Measurements from ENCODE around the gene MAGEB6B. TPM values are rescaled to one million over a fixed set of nuclear protein-coding genes. Genes with fewer than 3 reads are reported as not detected.
"Not testable (repeated sequence)": the region's sequence is repeated elsewhere in the genome, so short reads cannot be mapped to it uniquely, and the experiment has no call there.

MAGEB6B gene, protein sequence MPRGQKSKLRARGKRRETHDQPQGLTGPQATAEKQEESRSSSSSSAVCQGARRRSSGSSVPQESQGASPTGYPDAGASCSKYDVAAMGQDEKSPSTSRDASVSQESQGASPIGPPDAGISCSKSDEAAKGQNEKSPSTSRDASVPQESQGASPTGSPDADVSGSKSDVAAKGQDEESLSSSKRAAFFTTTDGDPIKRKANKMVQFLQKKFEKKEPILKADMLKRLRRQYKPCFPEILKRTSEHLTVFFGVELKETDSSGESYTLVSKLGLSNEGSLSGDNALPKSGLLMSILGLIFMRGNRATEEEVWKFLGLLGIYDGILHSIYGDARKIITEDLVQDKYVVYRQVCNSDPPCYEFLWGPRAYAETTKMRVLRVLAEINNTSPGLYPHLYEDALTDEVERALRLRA
- total RNA-seq = not detected

DNA sequence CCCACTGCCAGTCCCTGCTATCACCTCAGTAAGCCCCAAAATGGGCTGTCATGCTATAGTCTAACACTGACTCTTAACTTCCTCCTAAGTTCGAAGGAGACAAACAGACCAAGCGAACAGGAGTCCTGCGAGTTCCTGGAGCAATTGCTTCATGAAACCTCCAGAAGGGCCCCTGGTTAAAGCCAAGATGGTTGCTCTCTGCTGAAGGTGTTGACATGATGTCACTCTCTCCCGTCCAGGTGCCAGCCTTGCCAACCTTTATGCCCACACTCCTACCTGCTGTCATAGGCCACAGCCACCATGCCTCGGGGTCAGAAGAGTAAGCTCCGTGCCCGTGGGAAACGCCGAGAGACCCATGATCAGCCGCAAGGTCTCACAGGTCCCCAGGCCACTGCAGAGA, at the start of gene MAGEB6B:
Gene MAGEB6B, plus strand, starts transcription at position 301 of the 400 bp plus-strand sequence. Its CDS starts 0 bp downstream, at position 301.
- DNase-seq (ENCODE audit: low spot score in 2 of 2) = no peak
- H3K9me3 Mint-ChIP-seq = no peaks in the 10 kb centered on the region

DNA sequence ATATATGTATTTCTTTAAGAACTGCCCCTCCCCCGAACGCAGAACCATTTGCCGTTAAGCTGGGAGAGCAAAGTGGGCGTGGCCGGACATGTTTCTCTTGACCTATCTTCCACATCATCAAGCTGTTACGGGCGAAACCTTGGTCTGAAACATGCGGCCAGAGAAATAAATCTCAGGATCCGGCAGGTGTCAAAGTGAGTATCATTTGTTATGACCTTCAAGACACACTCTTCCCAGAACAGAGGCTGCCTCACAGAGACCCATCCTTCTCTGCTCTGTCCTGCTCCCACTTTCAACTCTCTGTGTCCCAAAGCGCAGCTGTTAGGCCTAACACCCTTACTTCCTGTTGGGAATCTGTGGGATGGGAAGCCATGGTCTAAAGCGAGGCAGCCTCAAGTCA, 22.1 kb upstream of the MAGEB6B start, which contains the start of gene MAGEB18:
Gene MAGEB18, plus strand, starts transcription at position 70 of the 400 bp plus-strand sequence. CDS start 643 bp downstream, outside the sequence.
- H3K36me3 Mint-ChIP-seq = no peaks in the 10 kb centered on the region
- DNase-seq (ENCODE audit: low spot score in 2 of 2) (no peak), ATAC-seq (no peak)
- H3K27ac Mint-ChIP-seq = no peak within 1 kb of the TSS
- H3K9me3 Mint-ChIP-seq = peaks cover 0 to 8% of the 10 kb centered on the region in 2 donors

More for the DNA sequence above, at the start of gene MAGEB6B:
- no peak for ATAC-seq
- H3K27ac Mint-ChIP-seq = no peak within 1 kb of the TSS
- no peaks in the 10 kb centered on the region for H3K36me3 Mint-ChIP-seq

DNA sequence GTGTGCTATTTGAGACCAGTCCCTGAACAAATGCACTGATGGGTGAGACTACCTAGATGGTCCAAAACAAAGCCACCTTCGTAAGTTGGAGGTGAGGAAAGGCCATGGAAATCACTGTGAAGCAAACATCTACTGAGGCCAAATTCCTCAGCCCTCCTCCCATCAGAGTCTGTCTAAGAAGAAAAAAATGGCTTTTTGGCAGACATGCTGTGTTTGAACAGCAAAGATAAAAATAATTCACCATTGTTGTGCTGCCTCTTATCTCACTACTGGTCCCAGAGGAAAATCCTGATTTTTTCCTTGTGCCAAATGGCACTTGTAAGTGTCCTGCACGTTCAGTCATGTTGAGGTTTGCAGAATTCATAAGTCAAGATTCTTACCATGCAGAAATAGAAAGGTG, 14.4 kb upstream of the MAGEB6B start:
- DNase-seq (ENCODE audit: low spot score in 2 of 2) = no peak
- Mint-ChIP-seq H3K9me3 (peaks cover 5 to 7% of the 10 kb centered on the region in 2 donors), H3K27ac (no peak overlapping the region), H3K36me3 (no peaks in the 10 kb centered on the region)
- no peak for ATAC-seq

DNA sequence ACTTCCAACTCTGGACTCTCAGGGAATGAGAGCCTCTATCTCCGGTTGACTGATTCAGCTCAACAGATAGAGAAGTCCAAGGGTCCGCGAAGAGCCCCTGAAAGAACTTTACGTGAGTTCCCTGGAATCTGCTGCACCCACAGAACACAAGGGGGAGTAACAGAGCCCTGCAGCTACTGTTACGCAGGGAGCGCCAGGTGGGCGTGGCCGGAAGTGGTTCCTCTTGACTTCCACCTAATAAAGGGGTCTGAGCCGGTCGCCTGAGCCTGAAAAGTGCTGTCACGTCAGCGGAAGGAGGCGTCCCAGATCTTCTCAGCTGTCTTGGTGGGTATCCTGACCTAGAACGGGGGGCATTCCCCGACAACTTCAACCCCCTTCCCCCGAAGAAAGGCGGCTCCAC, 31.8 kb downstream of the MAGEB6B start, which contains the start of gene MAGEB6:
Gene MAGEB6, plus strand, starts transcription at position 237 of the 400 bp plus-strand sequence. CDS start 1,407 bp downstream, outside the sequence.
- H3K36me3 Mint-ChIP-seq = no peaks in the 10 kb centered on the region
- DNase-seq (ENCODE audit: low spot score in 2 of 2) = no peak
- H3K27ac Mint-ChIP-seq = no peak within 1 kb of the TSS
- no peaks in the 10 kb centered on the region for H3K9me3 Mint-ChIP-seq
- no peak for ATAC-seq

DNA sequence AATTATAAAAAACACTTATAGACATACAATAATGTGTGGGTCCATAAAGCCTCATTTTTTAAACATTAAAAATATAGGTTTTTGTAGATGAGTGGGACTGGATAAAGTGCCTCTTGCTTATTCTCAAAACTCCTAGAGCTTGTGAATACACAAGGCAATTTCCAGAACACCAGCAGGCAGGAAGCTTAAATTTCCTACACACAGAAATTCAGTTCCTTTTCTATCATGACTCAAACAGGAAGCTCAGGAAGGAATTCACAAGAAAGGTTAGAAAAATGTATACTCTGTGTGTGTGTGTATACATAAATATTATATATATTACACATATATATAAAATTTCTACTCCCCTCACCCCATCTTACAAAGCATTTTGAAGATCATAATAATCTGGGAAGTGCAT, 43.2 kb downstream of the MAGEB6B start:
- ATAC-seq (no peak), DNase-seq (ENCODE audit: low spot score in 2 of 2) (no peak)
- H3K27ac Mint-ChIP-seq = no peak overlapping the region
- H3K9me3 Mint-ChIP-seq = no peaks in the 10 kb centered on the region
- no peaks in the 10 kb centered on the region for H3K36me3 Mint-ChIP-seq

DNA sequence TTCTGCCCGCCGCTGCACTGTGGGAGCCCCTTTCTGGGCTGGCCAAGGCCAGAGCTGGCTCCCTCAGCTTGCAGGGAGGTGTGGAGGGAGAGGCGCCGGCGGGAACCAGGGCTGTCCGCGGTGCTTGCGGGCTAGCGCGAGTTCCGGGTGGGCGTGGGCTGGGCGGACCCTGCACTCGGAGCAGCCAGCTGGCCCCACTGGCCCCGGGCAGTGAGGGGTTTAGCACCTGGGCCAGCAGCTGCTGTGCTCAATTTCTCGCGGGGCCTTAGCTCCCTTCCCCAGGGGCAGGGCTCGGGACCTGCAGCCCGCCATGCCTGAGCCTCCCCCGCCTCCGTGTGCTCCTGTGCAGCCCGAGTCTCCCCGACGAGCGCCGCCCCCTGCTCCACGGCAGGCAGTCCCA, 44.3 kb downstream of the MAGEB6B start:
- not testable (repeated sequence) for ATAC-seq; H3K27ac Mint-ChIP-seq; H3K36me3 Mint-ChIP-seq; H3K9me3 Mint-ChIP-seq; DNase-seq (ENCODE audit: low spot score in 2 of 2)

DNA sequence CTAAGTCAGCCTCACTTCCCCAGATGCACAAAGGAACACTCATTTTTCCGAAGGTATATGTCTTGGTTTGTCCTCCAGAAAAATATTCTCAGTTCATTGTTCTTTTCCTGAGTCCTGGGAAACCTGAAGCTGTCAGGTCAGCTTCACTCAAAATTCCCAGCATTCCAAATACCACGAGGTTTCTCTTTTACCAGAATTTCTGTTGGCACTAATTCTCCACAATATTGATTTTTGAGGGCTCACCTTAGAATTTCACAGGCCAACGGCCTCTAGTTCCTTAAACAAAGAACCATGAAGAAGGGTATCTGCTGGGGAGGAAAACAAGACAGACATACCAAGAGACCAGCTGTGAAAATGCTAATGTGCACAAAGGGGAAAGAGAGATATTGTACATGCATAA, 47.6 kb downstream of the MAGEB6B start:
- Mint-ChIP-seq H3K27ac (no peak overlapping the region), H3K36me3 (no peaks in the 10 kb centered on the region), H3K9me3 (peaks cover 0 to 1% of the 10 kb centered on the region in 2 donors)
- ATAC-seq (no peak), DNase-seq (ENCODE audit: low spot score in 2 of 2) (no peak)

Other genes with a start within 250 kb of the MAGEB6B start
- gene MAGEB18, start 22.3 kb upstream of the MAGEB6B start, total RNA-seq = not detected
- gene MAGEB6, start 31.8 kb downstream of the MAGEB6B start, total RNA-seq = not detected
- not detected for gene MAGEB5, start 55.6 kb downstream of the MAGEB6B start, total RNA-seq